Kidney (tissue), 14 donors: Measurements from ENCODE around the gene STX16. TPM values are rescaled to one million over a fixed set of nuclear protein-coding genes. Genes with fewer than 3 reads are reported as not detected.

Experiments
- DNase-seq, 5 donors: peaks; one replicate each; pipeline ENCODE4 v3.0.0-alpha.2; 2013 to 2020
- FAIRE-seq: peaks from 2 replicates; lab custom pipeline; 2012; peaks lifted over from hg19 to GRCh38; lab: Jason Lieb, UNC
- H3K27ac ChIP-seq, 2 donors: one replicate each; pipeline ENCODE4 v1.7.0; 2013; ENCODE audit warnings: low read depth in 2 of 2, low read length in 2 of 2, inconsistent platforms in 1 of 2
- H3K27me3 ChIP-seq: one replicate; pipeline ENCODE4 v1.7.1; 2013; ENCODE audit warnings: low read length, inconsistent platforms; ENCODE audit not compliant: control insufficient read depth, insufficient read depth
- H3K36me3 ChIP-seq, 3 donors: one replicate each; pipeline versions ENCODE4 v1.7.0 to v1.7.1; 2013; ENCODE audit warnings: low read length in 3 of 3, control low read depth in 1 of 3, inconsistent platforms in 1 of 3; ENCODE audit not compliant: insufficient read depth in 3 of 3, control insufficient read depth in 2 of 3
- H3K4me1 ChIP-seq, 3 donors: one replicate each; pipeline versions ENCODE4 v1.7.0 to v1.7.1; 2013; ENCODE audit warnings: low read length in 3 of 3, inconsistent platforms in 1 of 3, low read depth in 1 of 3; ENCODE audit not compliant: control insufficient read depth in 2 of 3, insufficient read depth in 2 of 3
- H3K4me3 ChIP-seq, 3 donors: one replicate each; pipeline versions ENCODE4 v1.7.0 to v1.8.1; 2013; ENCODE audit warnings: low read length in 3 of 3, control low read depth in 1 of 3, inconsistent platforms in 1 of 3
- H3K9ac ChIP-seq, 3 donors: one replicate each; pipeline versions ENCODE4 v1.7.0 to v1.7.1; 2013; ENCODE audit warnings: low read length in 3 of 3, control low read depth in 1 of 3, inconsistent platforms in 1 of 3
- H3K9me3 ChIP-seq, 3 donors: one replicate each; pipeline versions ENCODE4 v1.7.0 to v1.7.1; 2013; ENCODE audit warnings: low read length in 3 of 3, control low read depth in 1 of 3, inconsistent platforms in 1 of 3; ENCODE audit not compliant: control insufficient read depth in 2 of 3, insufficient read depth in 1 of 3
- intact Hi-C: fragments of 100-400 bp; cut with DNase I; formaldehyde crosslinking; loops from one replicate; pipeline ENCODE4 v1.11.1; 2022
- polyA plus RNA-seq: library from polyadenylated mRNA; stranded (reverse); fragments of 350-450 nt; fragmentation: Illumina TruSeq; extraction: RNeasy Lipid Tissue Mini Kit (QIAGEN cat#74804); gene quantifications from one replicate; pipeline ENCODE4 v1.2.3, GENCODE V29; 2014; ENCODE audit warnings: low read depth, low replicate concordance; ENCODE audit not compliant: insufficient read depth
- total RNA-seq: library from RNA; stranded (reverse); fragmentation: NEBNext Ultra II Directional; extraction: Animal tissue kit (Norgen Biotek cat#: 25700); gene quantifications from one replicate; pipeline ENCODE4 v1.2.1, GENCODE V29; 2021
- TF ChIP-seq, protein P1 (sequence below): IDR thresholded peaks from 3 replicates; pipeline ENCODE4 v1.5.1; 2012; ENCODE audit warnings: mild to moderate bottlenecking, moderate library complexity, borderline replicate concordance; ENCODE audit not compliant: insufficient read depth; ENCODE audit errors: extremely low read depth
- donor health status: control.
- donor health status: control.
- donor health status: control.
- donor health status: control.
- donor health status: control.
- donor health status: DM: yes; HTN: yes; CAD: no.
- donor health status: Normal renal cell carcinoma (clear cell type).

STX16 gene
- total and polyA plus RNA-seq, 2 donors from 2014 or later, result 20.6 to 60.7 TPM

DNA sequence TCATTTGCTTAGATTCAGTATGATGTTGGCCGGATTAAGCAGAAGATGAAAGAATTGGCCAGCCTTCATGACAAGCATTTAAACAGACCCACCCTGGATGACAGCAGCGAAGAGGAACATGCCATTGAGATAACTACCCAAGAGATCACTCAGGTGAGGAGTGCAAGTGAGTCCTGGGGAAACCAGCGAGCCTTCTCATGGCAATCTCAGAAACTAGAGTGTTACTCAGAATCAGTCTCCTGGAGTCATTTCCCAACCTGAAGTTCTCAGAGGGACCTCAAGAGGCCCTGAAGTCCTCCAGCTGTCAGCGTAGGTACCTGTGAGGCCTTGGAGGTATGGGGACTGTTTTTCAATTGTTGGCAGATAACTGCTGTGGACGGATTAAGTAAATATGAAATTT is 16.9 kb downstream of the STX16 start:
- FAIRE-seq, result no peak

DNA sequence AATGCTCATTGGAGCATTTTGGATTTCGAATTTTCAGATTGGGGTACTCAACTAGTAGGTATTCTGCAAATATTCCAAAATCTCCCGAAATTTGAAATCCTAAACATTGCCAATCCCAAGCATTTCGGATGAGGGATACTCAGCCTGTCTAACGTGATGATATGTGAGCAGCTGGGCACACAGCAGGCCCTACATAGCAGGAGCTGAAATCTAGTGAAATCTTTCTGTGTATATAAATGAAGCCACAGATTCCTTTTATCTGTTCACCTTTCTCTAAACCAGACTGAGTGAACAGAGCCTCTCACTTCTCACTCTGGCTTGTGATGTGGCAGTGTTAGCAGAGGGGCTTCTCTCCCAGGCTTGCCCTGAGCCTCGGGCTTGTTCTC is 17.8 kb downstream of the STX16 start:
- no peaks in the 10 kb centered on the region for H3K4me1 ChIP-seq
- no peak overlapping the region for H3K9ac ChIP-seq
- TF ChIP-seq, protein P1, sequence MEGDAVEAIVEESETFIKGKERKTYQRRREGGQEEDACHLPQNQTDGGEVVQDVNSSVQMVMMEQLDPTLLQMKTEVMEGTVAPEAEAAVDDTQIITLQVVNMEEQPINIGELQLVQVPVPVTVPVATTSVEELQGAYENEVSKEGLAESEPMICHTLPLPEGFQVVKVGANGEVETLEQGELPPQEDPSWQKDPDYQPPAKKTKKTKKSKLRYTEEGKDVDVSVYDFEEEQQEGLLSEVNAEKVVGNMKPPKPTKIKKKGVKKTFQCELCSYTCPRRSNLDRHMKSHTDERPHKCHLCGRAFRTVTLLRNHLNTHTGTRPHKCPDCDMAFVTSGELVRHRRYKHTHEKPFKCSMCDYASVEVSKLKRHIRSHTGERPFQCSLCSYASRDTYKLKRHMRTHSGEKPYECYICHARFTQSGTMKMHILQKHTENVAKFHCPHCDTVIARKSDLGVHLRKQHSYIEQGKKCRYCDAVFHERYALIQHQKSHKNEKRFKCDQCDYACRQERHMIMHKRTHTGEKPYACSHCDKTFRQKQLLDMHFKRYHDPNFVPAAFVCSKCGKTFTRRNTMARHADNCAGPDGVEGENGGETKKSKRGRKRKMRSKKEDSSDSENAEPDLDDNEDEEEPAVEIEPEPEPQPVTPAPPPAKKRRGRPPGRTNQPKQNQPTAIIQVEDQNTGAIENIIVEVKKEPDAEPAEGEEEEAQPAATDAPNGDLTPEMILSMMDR, result no peak
- FAIRE-seq, result no peak
- no peaks in the 10 kb centered on the region for H3K27me3 ChIP-seq
- H3K36me3 ChIP-seq, result peaks cover 17 to 40% (median 34%) of the 10 kb centered on the region in 3 donors
- no peak for DNase-seq
- no peaks in the 10 kb centered on the region for H3K9me3 ChIP-seq
- no peak overlapping the region for H3K4me3 ChIP-seq
- intact Hi-C loops, result no loop called here
- no peak overlapping the region for H3K27ac ChIP-seq

More for the DNA sequence above, 16.9 kb downstream of the STX16 start:
- H3K9ac ChIP-seq, result no peak overlapping the region
- no peak for DNase-seq
- no peak overlapping the region for H3K27ac ChIP-seq
- TF ChIP-seq, protein P1, result no peak
- H3K27me3 ChIP-seq, result no peaks in the 10 kb centered on the region
- no peaks in the 10 kb centered on the region for H3K9me3 ChIP-seq
- H3K36me3 ChIP-seq, result peaks cover 13 to 34% (median 28%) of the 10 kb centered on the region in 3 donors
- H3K4me1 ChIP-seq, result no peaks in the 10 kb centered on the region
- H3K4me3 ChIP-seq, result no peak overlapping the region
- intact Hi-C loops, result no loop called here

DNA sequence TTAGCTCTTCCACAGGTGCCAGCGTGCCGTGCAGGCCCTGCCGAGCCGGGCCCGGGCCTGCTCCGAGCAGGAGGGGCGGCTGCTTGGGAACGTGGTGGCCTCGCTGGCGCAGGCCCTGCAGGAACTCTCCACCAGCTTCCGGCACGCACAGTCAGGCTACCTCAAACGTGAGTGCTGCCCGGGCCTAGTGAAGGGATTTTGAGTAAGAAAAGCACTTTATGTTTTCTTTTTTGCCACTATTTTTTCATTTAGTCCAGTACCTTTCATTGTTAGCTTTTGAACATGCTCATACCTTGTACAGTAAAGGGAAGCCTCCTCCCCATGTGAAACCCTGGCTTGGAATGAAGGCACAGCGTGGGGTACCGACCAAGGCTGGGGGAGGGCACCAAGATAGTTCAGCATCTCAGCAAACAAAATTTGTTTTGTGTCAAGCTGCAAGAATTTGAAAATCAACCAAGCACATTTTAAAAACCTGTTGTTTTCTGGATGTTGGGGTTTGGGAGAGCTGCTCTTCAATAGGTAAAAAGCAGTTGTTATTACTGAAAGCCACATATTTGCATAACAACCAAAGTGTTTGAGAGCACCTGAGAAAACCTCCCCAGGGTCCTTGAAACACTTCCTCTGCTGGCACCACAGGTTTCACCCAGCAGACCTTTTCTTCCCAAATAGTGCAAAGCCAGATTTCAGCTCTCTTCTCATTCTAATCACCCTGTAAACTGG is 18.4 kb downstream of the STX16 start:
- no peak for DNase-seq
- H3K27ac ChIP-seq, result no peak overlapping the region
- H3K9ac ChIP-seq, result no peak overlapping the region
- no peaks in the 10 kb centered on the region for H3K27me3 ChIP-seq
- intact Hi-C loops, result no loop called here
- FAIRE-seq, result no peak
- H3K4me1 ChIP-seq, result no peaks in the 10 kb centered on the region
- TF ChIP-seq, protein P1, result no peak
- no peaks in the 10 kb centered on the region for H3K9me3 ChIP-seq
- peaks cover 17 to 40% (median 36%) of the 10 kb centered on the region in 3 donors for H3K36me3 ChIP-seq
- H3K4me3 ChIP-seq, result no peak overlapping the region
